ENCODE results near the gene SLC2A4.

- no peak for TF ChIP-seq USF2 (IDR thresholded peaks at IDR 0.05; ENCODE audit: low read depth, low read length)
- no peak for TF ChIP-seq RCOR1 (IDR thresholded peaks at IDR 0.05; ENCODE audit: insufficient replicate concordance, low read length)
- TF ChIP-seq, protein P1, sequence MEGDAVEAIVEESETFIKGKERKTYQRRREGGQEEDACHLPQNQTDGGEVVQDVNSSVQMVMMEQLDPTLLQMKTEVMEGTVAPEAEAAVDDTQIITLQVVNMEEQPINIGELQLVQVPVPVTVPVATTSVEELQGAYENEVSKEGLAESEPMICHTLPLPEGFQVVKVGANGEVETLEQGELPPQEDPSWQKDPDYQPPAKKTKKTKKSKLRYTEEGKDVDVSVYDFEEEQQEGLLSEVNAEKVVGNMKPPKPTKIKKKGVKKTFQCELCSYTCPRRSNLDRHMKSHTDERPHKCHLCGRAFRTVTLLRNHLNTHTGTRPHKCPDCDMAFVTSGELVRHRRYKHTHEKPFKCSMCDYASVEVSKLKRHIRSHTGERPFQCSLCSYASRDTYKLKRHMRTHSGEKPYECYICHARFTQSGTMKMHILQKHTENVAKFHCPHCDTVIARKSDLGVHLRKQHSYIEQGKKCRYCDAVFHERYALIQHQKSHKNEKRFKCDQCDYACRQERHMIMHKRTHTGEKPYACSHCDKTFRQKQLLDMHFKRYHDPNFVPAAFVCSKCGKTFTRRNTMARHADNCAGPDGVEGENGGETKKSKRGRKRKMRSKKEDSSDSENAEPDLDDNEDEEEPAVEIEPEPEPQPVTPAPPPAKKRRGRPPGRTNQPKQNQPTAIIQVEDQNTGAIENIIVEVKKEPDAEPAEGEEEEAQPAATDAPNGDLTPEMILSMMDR (conservative IDR thresholded peaks at IDR 0.05; ENCODE audit: low read depth, low read length), result no peak
- no peak for TF ChIP-seq RAD21 (IDR thresholded peaks at IDR 0.05; ENCODE audit: low read length)
- TF ChIP-seq POLR2A (IDR thresholded peaks at IDR 0.05; ENCODE audit: low read depth, low read length), result no peak
- no peak for TF ChIP-seq SMC3 (IDR thresholded peaks at IDR 0.05; ENCODE audit: low read depth, low read length)
- no peak for TF ChIP-seq MXI1 (IDR thresholded peaks at IDR 0.05; ENCODE audit: borderline replicate concordance, low read depth, low read length)
- no peak for TF ChIP-seq CHD1 (IDR thresholded peaks at IDR 0.05; ENCODE audit: low read depth, low read length)
- TF ChIP-seq MAFK (IDR thresholded peaks at IDR 0.05; ENCODE audit: low read depth, low read length), result no peak
These were observed 4.2 kb downstream of the SLC2A4 start for GRCh38 chr17:7285679-7286078.

Measured in IMR-90 (cell line).